Endothelial cell of umbilical vein (primary cell): ENCODE data around the gene CSMD2. TPM values are rescaled to one million over a fixed set of nuclear protein-coding genes. Genes with fewer than 3 reads are reported as not detected.

Source experiments
- BruUV-seq: library from RNA; stranded (reverse); fragments of 400-500 nt; replicated peaks from 2 replicates; lab custom pipeline; 2021; lab: Mats Ljungman, UMichigan
- CTCF ChIA-PET: fragments of 300-600, 350-600 bp; sonication (Branson Sonifier 250); formaldehyde crosslinking; loops from one replicate; lab custom pipeline; 2021; ENCODE audit warnings: antibody characterized with exemption, inconsistent platforms; lab: Charles Lee
- POLR2A ChIA-PET: fragments of 300-600, 350-600 bp; sonication (Branson Sonifier 250); formaldehyde crosslinking; loops from one replicate; lab custom pipeline; 2021; ENCODE audit warnings: antibody characterized with exemption, inconsistent platforms; lab: Charles Lee
- DNase-seq: peaks from one replicate; pipeline ENCODE4 v3.0.0-alpha.2; 2011; ENCODE audit warnings: low read depth, low spot score
- FAIRE-seq: peaks from 2 replicates; lab custom pipeline; 2011; peaks lifted over from hg19 to GRCh38; lab: Jason Lieb, UNC
- H2AFZ ChIP-seq: 2 replicates; pipeline ENCODE4 v1.6.0; 2012; ENCODE audit warnings: low read depth, low read length, control low read depth, inconsistent platforms
- H3K27ac ChIP-seq: 2 replicates; pipeline ENCODE4 v1.5.1; 2011; ENCODE audit warnings: low read depth, mild to moderate bottlenecking, control low read depth, low read length, moderate library complexity; ENCODE audit not compliant: insufficient read depth
- H3K27me3 ChIP-seq, 2 experiments: 2 replicates each; pipeline versions ENCODE4 v1.6.0 to v1.6.1; 2011; ENCODE audit warnings: low read length in 2 of 2, mixed read lengths in 1 of 2; ENCODE audit not compliant: control insufficient read depth in 2 of 2, insufficient read depth in 2 of 2
- H3K36me3 ChIP-seq, 2 experiments: 2 replicates in 1 of 2; 3 replicates in 1 of 2; pipeline ENCODE4 v1.5.1; 2011; ENCODE audit warnings: low read length in 2 of 2, mild to moderate bottlenecking in 1 of 2, moderate library complexity in 1 of 2; ENCODE audit not compliant: control insufficient read depth in 2 of 2, insufficient read depth in 2 of 2; ENCODE audit errors: extremely low read depth in 1 of 2
- H3K4me1 ChIP-seq: 3 replicates; pipeline ENCODE4 v1.5.1; 2011; ENCODE audit warnings: mild to moderate bottlenecking, low read length; ENCODE audit not compliant: control insufficient read depth, insufficient read depth; ENCODE audit errors: extremely low read depth
- H3K4me2 ChIP-seq: 2 replicates; pipeline ENCODE4 v1.6.1; 2011; ENCODE audit warnings: low read length, control low read depth, mixed read lengths; ENCODE audit not compliant: insufficient read depth
- H3K4me3 ChIP-seq, 3 experiments: fragments of 200-600 bp in 1 of 3; sonication (generic), shearing (Covaris generic) in 1 of 3; replicated peaks in 1 of 3; 2 replicates each; pipeline ENCODE4 v1.5.1; 2011 to 2016; ENCODE audit warnings: control low read depth in 3 of 3, low read length in 3 of 3, mild to moderate bottlenecking in 2 of 3, inconsistent platforms in 1 of 3, low read depth in 1 of 3, moderate library complexity in 1 of 3; ENCODE audit not compliant: insufficient read depth in 1 of 3
- H3K79me2 ChIP-seq: 2 replicates; pipeline ENCODE4 v1.6.0; 2012; ENCODE audit warnings: low read length, inconsistent platforms; ENCODE audit not compliant: control insufficient read depth, insufficient read depth
- H3K9ac ChIP-seq: replicated peaks from 2 replicates; pipeline ENCODE3; 2011; ENCODE audit warnings: low read length, control low read depth; ENCODE audit not compliant: insufficient read depth; ENCODE audit errors: extremely low read depth
- H3K9me1 ChIP-seq: replicated peaks from 3 replicates; pipeline ENCODE4 v1.6.0; 2011; ENCODE audit warnings: mild to moderate bottlenecking, low read length; ENCODE audit not compliant: control insufficient read depth, insufficient read depth; ENCODE audit errors: extremely low read depth
- H3K9me3 ChIP-seq: replicated peaks from 2 replicates; pipeline ENCODE4 v1.5.1; 2012; ENCODE audit warnings: low read length, inconsistent platforms; ENCODE audit not compliant: control insufficient read depth, insufficient read depth
- H4K20me1 ChIP-seq: replicated peaks from 2 replicates; pipeline ENCODE3; 2011; ENCODE audit warnings: mild to moderate bottlenecking, low read length; ENCODE audit not compliant: control insufficient read depth, insufficient read depth; ENCODE audit errors: extremely low read depth
- FOS ChIP-seq: IDR thresholded peaks from 2 replicates; pipeline ENCODE4 v1.6.1; 2011; ENCODE audit warnings: mild to moderate bottlenecking, low read length, moderate library complexity, borderline replicate concordance; ENCODE audit not compliant: insufficient read depth
- GATA2 ChIP-seq: IDR thresholded peaks from 2 replicates; pipeline ENCODE4 v1.7.0; 2011; ENCODE audit warnings: low read depth, mild to moderate bottlenecking, moderate library complexity, mixed read lengths, low read length; ENCODE audit not compliant: insufficient read length, insufficient read depth
- JUN ChIP-seq: IDR thresholded peaks from 2 replicates; pipeline ENCODE4 v1.6.1; 2011; ENCODE audit warnings: borderline replicate concordance, low read depth; ENCODE audit not compliant: insufficient read length, insufficient read depth
- MYC ChIP-seq: IDR thresholded peaks from one replicate; pipeline ENCODE4 v1.6.1; 2011; ENCODE audit warnings: mild to moderate bottlenecking, low read depth, low read length
- POLR2A ChIP-seq: IDR thresholded peaks from 2 replicates; pipeline ENCODE4 v1.6.1; 2012; ENCODE audit warnings: low read depth, mild to moderate bottlenecking, control low read depth, low read length
- POLR2AphosphoS5 ChIP-seq: IDR thresholded peaks from 2 replicates; pipeline ENCODE4 v1.6.1; 2012; ENCODE audit warnings: low read depth, mild to moderate bottlenecking, control low read depth, low read length, moderate library complexity; ENCODE audit not compliant: insufficient read depth
- dilution Hi-C: fragments of 300-500 bp; cut with MboI; formaldehyde crosslinking; loops from one replicate; pipeline ENCODE4 v1.15.0; 2019; ENCODE audit warnings: low sequenced_read_pairs; ENCODE audit not compliant: extremely low pct_ligation_motif_present
- intact Hi-C: fragments of 100-400 bp; cut with micrococcal nuclease; formaldehyde crosslinking; loops from one replicate; pipeline ENCODE4 v1.10.0; 2022
- polyA plus RNA-seq, 4 experiments: library from polyadenylated mRNA; depleted of rRNA in 3 of 4; stranded (reverse) in 3 of 4; unstranded in 1 of 4; fragments of >200 nt; gene quantifications; 2 replicates each; pipeline versions ENCODE4 v1.2.1 to v1.2.3, GENCODE V29; 2011 to 2012; ENCODE audit warnings: missing spikeins in 1 of 4
- total RNA-seq: library from RNA; stranded (reverse); gene quantifications from 2 replicates; pipeline ENCODE4 v1.2.3, GENCODE V29; 2021
- TF ChIP-seq, protein P1 (sequence below), 2 donors: IDR thresholded peaks; 1 replicate in 1 of 2; 2 replicates in 1 of 2; pipeline ENCODE4 v1.5.1; 2011; ENCODE audit warnings: low read length in 2 of 2, mild to moderate bottlenecking in 2 of 2, moderate library complexity in 2 of 2, control low read depth in 1 of 2, inconsistent platforms in 1 of 2, low read depth in 1 of 2; ENCODE audit not compliant: insufficient read depth in 1 of 2; ENCODE audit errors: extremely low read depth in 1 of 2

The CSMD2 gene
- total and polyA plus RNA-seq, 2 donors (not counting 3 experiments of a cell fraction or from before 2014, with no cell fraction given): under 0.01 TPM; not detected in 1

DNA sequence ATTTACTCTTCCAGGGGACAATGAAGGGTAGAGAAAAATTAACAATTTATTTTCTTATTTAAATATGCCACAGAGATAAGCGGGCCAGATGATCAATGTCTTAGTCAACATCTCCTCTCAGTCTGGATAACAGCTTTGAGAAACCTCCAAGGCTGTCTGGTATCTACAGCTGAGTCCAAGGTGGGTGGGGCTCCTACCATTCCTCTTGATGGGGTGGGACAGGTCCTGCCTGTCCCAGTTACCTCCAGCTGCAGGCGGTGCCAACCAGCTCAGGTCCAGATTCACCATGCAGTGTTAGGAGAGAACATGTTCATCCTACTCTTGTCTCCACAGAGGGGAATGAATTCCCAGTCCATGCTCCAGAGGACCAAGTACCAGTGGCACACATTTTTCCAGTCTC lies 21.1 kb downstream of the CSMD2 start:
- H3K27ac ChIP-seq: no peak overlapping the region
- FAIRE-seq (no peak), DNase-seq (no peak)
- no peak overlapping the region for H2AFZ ChIP-seq
- ChIA-PET CTCF (no interaction called here), POLR2A (no interaction called here)
- H3K9me1 ChIP-seq: no peaks in the 10 kb centered on the region
- no peaks in the 10 kb centered on the region for H4K20me1 ChIP-seq
- H3K9me3 ChIP-seq: peaks cover 5% of the 10 kb centered on the region
- H3K9ac ChIP-seq: no peak overlapping the region
- H3K4me1 ChIP-seq: no peaks in the 10 kb centered on the region
- H3K27me3 ChIP-seq: no peaks in the 10 kb centered on the region
- intact Hi-C loops: no loop called here
- TF ChIP-seq, protein P1, sequence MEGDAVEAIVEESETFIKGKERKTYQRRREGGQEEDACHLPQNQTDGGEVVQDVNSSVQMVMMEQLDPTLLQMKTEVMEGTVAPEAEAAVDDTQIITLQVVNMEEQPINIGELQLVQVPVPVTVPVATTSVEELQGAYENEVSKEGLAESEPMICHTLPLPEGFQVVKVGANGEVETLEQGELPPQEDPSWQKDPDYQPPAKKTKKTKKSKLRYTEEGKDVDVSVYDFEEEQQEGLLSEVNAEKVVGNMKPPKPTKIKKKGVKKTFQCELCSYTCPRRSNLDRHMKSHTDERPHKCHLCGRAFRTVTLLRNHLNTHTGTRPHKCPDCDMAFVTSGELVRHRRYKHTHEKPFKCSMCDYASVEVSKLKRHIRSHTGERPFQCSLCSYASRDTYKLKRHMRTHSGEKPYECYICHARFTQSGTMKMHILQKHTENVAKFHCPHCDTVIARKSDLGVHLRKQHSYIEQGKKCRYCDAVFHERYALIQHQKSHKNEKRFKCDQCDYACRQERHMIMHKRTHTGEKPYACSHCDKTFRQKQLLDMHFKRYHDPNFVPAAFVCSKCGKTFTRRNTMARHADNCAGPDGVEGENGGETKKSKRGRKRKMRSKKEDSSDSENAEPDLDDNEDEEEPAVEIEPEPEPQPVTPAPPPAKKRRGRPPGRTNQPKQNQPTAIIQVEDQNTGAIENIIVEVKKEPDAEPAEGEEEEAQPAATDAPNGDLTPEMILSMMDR (IDR thresholded peaks at IDR 0.05; ENCODE audit: extremely low read depth in 1 of 2, insufficient read depth in 1 of 2, low read depth in 1 of 2, low read length in 2 of 2): no peak
- TF ChIP-seq GATA2 (no peak), JUN (no peak), FOS (no peak), POLR2AphosphoS5 (no peak), POLR2A (no peak), MYC (no peak)
- H3K4me2 ChIP-seq: no peak overlapping the region
- dilution Hi-C loops: no loop called here
- H3K4me3 ChIP-seq: no peak overlapping the region
- BruUV-seq: no TSS peak
- H3K79me2 ChIP-seq: no peaks in the 10 kb centered on the region
- H3K36me3 ChIP-seq: no peaks in the 10 kb centered on the region
